NCI-H226 (cell line): Measurements from ENCODE around the gene PRG3.

Source experiments
- DNase-seq: peaks from one replicate; pipeline ENCODE4 v3.0.0-alpha.2; 2015

The PRG3 gene

GRCh38 chr11:57335343-57336110, 45.4 kb downstream of the PRG3 start, which contains the start of gene SSRP1:
Gene SSRP1 (minus strand): TSS chr11:57335892. CDS start chr11:57335121, 771 bp downstream.
- peak; percentile 82 for DNase-seq

- DNase-seq = no peak
These were observed 46.0 kb downstream of the PRG3 start for GRCh38 chr11:57335023-57335342.

- no peak for DNase-seq
These were observed 48.1 kb downstream of the PRG3 start for GRCh38 chr11:57332694-57333440.

- no peak for DNase-seq
These were observed 49.2 kb downstream of the PRG3 start for GRCh38 chr11:57331720-57332119.

GRCh38 chr11:57330029-57330428, 50.9 kb downstream of the PRG3 start:
- DNase-seq = no peak

- DNase-seq = no peak
These were observed 53.2 kb downstream of the PRG3 start for GRCh38 chr11:57327721-57328120.
